Measurements from ENCODE around the gene ADGRA3. TPM values are rescaled to one million over a fixed set of nuclear protein-coding genes. Genes with fewer than 3 reads are reported as not detected.

Gene ADGRA3
- total RNA-seq, 1 experiment from 2014 or later: 40.5 TPM

DNA sequence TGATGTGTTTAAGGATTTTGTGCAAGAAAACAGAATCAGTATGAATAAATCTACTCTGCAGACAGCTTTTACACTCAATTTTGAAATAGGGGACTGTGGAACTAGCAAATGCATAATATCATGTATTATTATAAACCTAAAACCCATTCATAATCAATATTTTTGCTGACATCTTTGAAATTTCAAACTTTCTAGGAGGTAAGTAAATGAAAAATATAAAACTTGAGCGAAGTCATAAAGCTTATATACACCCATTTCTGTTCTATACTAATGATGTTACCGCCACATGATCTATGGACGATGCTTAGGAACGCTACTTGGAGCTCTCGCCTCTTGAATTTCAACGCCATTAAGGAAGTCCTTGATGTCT is 38.1 kb downstream of the ADGRA3 start:
- Mint-ChIP-seq H3K27me3 (ENCODE audit: low read depth) (no peaks in the 10 kb centered on the region), H3K36me3 (peaks cover 14% of the 10 kb centered on the region), H3K4me1 (peaks cover 52% of the 10 kb centered on the region), H3K4me3 (no peak overlapping the region), H3K9me3 (peaks cover 10% of the 10 kb centered on the region), H3K27ac (no peak overlapping the region)
- ChIA-PET POLR2A (no interaction called here), CTCF (no interaction called here)
- TF ChIP-seq, protein P1, sequence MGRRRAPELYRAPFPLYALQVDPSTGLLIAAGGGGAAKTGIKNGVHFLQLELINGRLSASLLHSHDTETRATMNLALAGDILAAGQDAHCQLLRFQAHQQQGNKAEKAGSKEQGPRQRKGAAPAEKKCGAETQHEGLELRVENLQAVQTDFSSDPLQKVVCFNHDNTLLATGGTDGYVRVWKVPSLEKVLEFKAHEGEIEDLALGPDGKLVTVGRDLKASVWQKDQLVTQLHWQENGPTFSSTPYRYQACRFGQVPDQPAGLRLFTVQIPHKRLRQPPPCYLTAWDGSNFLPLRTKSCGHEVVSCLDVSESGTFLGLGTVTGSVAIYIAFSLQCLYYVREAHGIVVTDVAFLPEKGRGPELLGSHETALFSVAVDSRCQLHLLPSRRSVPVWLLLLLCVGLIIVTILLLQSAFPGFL (CRISPR knock-in tag; IDR thresholded peaks at IDR 0.05; ENCODE audit: borderline replicate concordance): no peak
- TF ChIP-seq SMAD3 (CRISPR knock-in tag; IDR thresholded peaks at IDR 0.05; ENCODE audit: borderline replicate concordance): no peak
- TF ChIP-seq, protein P2, sequence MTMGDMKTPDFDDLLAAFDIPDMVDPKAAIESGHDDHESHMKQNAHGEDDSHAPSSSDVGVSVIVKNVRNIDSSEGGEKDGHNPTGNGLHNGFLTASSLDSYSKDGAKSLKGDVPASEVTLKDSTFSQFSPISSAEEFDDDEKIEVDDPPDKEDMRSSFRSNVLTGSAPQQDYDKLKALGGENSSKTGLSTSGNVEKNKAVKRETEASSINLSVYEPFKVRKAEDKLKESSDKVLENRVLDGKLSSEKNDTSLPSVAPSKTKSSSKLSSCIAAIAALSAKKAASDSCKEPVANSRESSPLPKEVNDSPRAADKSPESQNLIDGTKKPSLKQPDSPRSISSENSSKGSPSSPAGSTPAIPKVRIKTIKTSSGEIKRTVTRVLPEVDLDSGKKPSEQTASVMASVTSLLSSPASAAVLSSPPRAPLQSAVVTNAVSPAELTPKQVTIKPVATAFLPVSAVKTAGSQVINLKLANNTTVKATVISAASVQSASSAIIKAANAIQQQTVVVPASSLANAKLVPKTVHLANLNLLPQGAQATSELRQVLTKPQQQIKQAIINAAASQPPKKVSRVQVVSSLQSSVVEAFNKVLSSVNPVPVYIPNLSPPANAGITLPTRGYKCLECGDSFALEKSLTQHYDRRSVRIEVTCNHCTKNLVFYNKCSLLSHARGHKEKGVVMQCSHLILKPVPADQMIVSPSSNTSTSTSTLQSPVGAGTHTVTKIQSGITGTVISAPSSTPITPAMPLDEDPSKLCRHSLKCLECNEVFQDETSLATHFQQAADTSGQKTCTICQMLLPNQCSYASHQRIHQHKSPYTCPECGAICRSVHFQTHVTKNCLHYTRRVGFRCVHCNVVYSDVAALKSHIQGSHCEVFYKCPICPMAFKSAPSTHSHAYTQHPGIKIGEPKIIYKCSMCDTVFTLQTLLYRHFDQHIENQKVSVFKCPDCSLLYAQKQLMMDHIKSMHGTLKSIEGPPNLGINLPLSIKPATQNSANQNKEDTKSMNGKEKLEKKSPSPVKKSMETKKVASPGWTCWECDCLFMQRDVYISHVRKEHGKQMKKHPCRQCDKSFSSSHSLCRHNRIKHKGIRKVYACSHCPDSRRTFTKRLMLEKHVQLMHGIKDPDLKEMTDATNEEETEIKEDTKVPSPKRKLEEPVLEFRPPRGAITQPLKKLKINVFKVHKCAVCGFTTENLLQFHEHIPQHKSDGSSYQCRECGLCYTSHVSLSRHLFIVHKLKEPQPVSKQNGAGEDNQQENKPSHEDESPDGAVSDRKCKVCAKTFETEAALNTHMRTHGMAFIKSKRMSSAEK (CRISPR knock-in tag; IDR thresholded peaks at IDR 0.05; ENCODE audit: borderline replicate concordance): no peak
- TF ChIP-seq CREB1 (CRISPR knock-in tag; IDR thresholded peaks at IDR 0.05): no peak
- TF ChIP-seq, protein P3, sequence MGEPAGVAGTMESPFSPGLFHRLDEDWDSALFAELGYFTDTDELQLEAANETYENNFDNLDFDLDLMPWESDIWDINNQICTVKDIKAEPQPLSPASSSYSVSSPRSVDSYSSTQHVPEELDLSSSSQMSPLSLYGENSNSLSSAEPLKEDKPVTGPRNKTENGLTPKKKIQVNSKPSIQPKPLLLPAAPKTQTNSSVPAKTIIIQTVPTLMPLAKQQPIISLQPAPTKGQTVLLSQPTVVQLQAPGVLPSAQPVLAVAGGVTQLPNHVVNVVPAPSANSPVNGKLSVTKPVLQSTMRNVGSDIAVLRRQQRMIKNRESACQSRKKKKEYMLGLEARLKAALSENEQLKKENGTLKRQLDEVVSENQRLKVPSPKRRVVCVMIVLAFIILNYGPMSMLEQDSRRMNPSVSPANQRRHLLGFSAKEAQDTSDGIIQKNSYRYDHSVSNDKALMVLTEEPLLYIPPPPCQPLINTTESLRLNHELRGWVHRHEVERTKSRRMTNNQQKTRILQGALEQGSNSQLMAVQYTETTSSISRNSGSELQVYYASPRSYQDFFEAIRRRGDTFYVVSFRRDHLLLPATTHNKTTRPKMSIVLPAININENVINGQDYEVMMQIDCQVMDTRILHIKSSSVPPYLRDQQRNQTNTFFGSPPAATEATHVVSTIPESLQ (CRISPR knock-in tag; IDR thresholded peaks at IDR 0.05): no peak
- no peak for DNase-seq (ENCODE audit: low spot score)
- ATAC-seq: no peak

DNA sequence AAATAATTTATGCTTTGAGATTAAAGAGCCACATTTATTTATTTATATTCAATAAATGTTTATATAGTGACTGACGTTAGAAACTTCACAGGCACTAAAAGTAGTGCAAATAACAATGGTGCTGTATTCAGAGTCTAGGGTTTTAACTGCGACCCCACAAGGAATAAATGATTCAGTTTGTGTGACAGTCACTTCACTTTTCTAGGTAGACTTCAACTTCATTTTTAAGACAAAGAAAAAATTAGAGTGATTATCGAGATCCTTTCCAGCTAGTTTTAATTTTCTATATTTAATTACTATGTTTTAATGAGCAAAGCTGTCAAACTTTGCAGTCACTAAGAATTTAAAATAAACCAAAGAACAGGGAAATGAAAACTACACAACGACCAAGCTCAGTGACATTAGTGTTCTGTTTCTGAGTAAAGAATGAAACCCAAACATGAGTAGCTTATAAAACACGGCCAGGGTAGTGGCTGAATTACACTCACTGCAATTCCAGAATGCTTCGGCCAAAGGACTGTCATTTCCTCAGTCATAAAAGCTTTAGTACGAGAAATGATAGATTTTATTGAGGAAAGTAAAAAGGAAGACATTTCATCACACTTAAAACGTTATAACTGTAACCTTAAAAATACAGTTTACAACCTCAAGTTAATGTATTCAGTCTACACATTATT is 38.6 kb downstream of the ADGRA3 start:
- Mint-ChIP-seq H3K36me3 (peaks cover 19% of the 10 kb centered on the region), H3K4me1 (peaks cover 47% of the 10 kb centered on the region), H3K27me3 (ENCODE audit: low read depth) (no peaks in the 10 kb centered on the region), H3K9me3 (peaks cover 10% of the 10 kb centered on the region), H3K27ac (no peak overlapping the region), H3K4me3 (no peak overlapping the region)
- DNase-seq (ENCODE audit: low spot score) (no peak), ATAC-seq (no peak)
- CTCF ChIA-PET: no interaction called here
- POLR2A ChIA-PET: no interaction called here
- TF ChIP-seq, protein P4, sequence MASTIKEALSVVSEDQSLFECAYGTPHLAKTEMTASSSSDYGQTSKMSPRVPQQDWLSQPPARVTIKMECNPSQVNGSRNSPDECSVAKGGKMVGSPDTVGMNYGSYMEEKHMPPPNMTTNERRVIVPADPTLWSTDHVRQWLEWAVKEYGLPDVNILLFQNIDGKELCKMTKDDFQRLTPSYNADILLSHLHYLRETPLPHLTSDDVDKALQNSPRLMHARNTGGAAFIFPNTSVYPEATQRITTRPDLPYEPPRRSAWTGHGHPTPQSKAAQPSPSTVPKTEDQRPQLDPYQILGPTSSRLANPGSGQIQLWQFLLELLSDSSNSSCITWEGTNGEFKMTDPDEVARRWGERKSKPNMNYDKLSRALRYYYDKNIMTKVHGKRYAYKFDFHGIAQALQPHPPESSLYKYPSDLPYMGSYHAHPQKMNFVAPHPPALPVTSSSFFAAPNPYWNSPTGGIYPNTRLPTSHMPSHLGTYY (CRISPR knock-in tag; IDR thresholded peaks at IDR 0.05): no peak
- TF ChIP-seq HMGA2 (CRISPR knock-in tag; IDR thresholded peaks at IDR 0.05): no peak
- TF ChIP-seq, protein P5, sequence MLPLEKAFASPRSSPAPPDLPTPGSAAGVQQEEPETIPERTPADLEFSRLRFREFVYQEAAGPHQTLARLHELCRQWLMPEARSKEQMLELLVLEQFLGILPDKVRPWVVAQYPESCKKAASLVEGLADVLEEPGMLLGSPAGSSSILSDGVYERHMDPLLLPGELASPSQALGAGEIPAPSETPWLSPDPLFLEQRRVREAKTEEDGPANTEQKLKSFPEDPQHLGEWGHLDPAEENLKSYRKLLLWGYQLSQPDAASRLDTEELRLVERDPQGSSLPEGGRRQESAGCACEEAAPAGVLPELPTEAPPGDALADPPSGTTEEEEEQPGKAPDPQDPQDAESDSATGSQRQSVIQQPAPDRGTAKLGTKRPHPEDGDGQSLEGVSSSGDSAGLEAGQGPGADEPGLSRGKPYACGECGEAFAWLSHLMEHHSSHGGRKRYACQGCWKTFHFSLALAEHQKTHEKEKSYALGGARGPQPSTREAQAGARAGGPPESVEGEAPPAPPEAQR (CRISPR knock-in tag; IDR thresholded peaks at IDR 0.05): no peak
- TF ChIP-seq ZNF219 (CRISPR knock-in tag; IDR thresholded peaks at IDR 0.05; ENCODE audit: borderline replicate concordance): no peak
- TF ChIP-seq, protein P6, sequence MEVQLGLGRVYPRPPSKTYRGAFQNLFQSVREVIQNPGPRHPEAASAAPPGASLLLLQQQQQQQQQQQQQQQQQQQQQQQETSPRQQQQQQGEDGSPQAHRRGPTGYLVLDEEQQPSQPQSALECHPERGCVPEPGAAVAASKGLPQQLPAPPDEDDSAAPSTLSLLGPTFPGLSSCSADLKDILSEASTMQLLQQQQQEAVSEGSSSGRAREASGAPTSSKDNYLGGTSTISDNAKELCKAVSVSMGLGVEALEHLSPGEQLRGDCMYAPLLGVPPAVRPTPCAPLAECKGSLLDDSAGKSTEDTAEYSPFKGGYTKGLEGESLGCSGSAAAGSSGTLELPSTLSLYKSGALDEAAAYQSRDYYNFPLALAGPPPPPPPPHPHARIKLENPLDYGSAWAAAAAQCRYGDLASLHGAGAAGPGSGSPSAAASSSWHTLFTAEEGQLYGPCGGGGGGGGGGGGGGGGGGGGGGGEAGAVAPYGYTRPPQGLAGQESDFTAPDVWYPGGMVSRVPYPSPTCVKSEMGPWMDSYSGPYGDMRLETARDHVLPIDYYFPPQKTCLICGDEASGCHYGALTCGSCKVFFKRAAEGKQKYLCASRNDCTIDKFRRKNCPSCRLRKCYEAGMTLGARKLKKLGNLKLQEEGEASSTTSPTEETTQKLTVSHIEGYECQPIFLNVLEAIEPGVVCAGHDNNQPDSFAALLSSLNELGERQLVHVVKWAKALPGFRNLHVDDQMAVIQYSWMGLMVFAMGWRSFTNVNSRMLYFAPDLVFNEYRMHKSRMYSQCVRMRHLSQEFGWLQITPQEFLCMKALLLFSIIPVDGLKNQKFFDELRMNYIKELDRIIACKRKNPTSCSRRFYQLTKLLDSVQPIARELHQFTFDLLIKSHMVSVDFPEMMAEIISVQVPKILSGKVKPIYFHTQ (CRISPR knock-in tag; IDR thresholded peaks at IDR 0.05): no peak
- TF ChIP-seq EMX1 (CRISPR knock-in tag; IDR thresholded peaks at IDR 0.05): no peak
- TF ChIP-seq ZNF263 (CRISPR knock-in tag; IDR thresholded peaks at IDR 0.05; ENCODE audit: low read depth): no peak
- TF ChIP-seq TCF7 (CRISPR knock-in tag; IDR thresholded peaks at IDR 0.05; ENCODE audit: low read depth): no peak
- TF ChIP-seq MXD4 (CRISPR knock-in tag; IDR thresholded peaks at IDR 0.05; ENCODE audit: borderline replicate concordance): no peak
- no peak for TF ChIP-seq SMAD3 (CRISPR knock-in tag; IDR thresholded peaks at IDR 0.05; ENCODE audit: borderline replicate concordance)
- TF ChIP-seq, protein P3 (CRISPR knock-in tag; IDR thresholded peaks at IDR 0.05): no peak
- no peak for TF ChIP-seq NR1H2 (CRISPR knock-in tag; IDR thresholded peaks at IDR 0.05)
- no peak for TF ChIP-seq ZNF416 (CRISPR knock-in tag; IDR thresholded peaks at IDR 0.05)
- TF ChIP-seq, protein P7, sequence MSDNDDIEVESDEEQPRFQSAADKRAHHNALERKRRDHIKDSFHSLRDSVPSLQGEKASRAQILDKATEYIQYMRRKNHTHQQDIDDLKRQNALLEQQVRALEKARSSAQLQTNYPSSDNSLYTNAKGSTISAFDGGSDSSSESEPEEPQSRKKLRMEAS (CRISPR knock-in tag; IDR thresholded peaks at IDR 0.05): no peak
- no peak for TF ChIP-seq FOXJ3 (CRISPR knock-in tag; IDR thresholded peaks at IDR 0.05; ENCODE audit: borderline replicate concordance)
